Neural crest cell (in vitro differentiated cells): ENCODE measurements around the gene PCDH9. TPM values are rescaled to one million over a fixed set of nuclear protein-coding genes. Genes with fewer than 3 reads are reported as not detected.

Experiments
- DNase-seq: peaks from one replicate; pipeline ENCODE4 v3.0.0; 2021; ENCODE audit warnings: low read depth, mixed read lengths, low spot score
- H3K27ac Mint-ChIP-seq: one replicate; pipeline ENCODE4 v1.8.0; 2021; ENCODE audit warnings: mild to moderate bottlenecking, mixed read lengths; ENCODE audit not compliant: unreplicated experiment
- H3K27me3 Mint-ChIP-seq: 2 replicates; pipeline ENCODE4 v1.8.0; 2021; ENCODE audit warnings: low read depth, mild to moderate bottlenecking, mixed read lengths
- H3K36me3 Mint-ChIP-seq: 2 replicates; pipeline ENCODE4 v1.8.0; 2021; ENCODE audit warnings: low read depth, mild to moderate bottlenecking, mixed read lengths
- H3K4me1 Mint-ChIP-seq: 2 replicates; pipeline ENCODE4 v1.8.0; 2021; ENCODE audit warnings: mixed read lengths
- H3K4me3 Mint-ChIP-seq: one replicate; pipeline ENCODE4 v1.8.0; 2021; ENCODE audit warnings: mild to moderate bottlenecking, mixed read lengths
- H3K9me3 Mint-ChIP-seq: 2 replicates; pipeline ENCODE4 v1.8.0; 2021; ENCODE audit warnings: mixed read lengths
- total RNA-seq: library from RNA; stranded (reverse); gene quantifications from 2 replicates; pipeline ENCODE4 v1.2.1, GENCODE V29; 2021
- TF ChIP-seq, protein P1 (sequence below): fragments of 200-600 bp; sonication (generic); conservative IDR thresholded peaks from 2 replicates; pipeline ENCODE4 v1.5.0; 2021; ENCODE audit warnings: antibody characterized with exemption, mild to moderate bottlenecking

PCDH9 gene
- total RNA-seq, 1 donor from 2014 or later, result 6.3 TPM

- no peaks in the 10 kb centered on the region for H3K4me1 Mint-ChIP-seq
- no peak overlapping the region for H3K27ac Mint-ChIP-seq
- DNase-seq, result no peak
- no peak overlapping the region for H3K4me3 Mint-ChIP-seq
- H3K27me3 Mint-ChIP-seq, result no peaks in the 10 kb centered on the region
- no peaks in the 10 kb centered on the region for H3K36me3 Mint-ChIP-seq
- peaks cover 12% of the 10 kb centered on the region for H3K9me3 Mint-ChIP-seq
- TF ChIP-seq, protein P1, sequence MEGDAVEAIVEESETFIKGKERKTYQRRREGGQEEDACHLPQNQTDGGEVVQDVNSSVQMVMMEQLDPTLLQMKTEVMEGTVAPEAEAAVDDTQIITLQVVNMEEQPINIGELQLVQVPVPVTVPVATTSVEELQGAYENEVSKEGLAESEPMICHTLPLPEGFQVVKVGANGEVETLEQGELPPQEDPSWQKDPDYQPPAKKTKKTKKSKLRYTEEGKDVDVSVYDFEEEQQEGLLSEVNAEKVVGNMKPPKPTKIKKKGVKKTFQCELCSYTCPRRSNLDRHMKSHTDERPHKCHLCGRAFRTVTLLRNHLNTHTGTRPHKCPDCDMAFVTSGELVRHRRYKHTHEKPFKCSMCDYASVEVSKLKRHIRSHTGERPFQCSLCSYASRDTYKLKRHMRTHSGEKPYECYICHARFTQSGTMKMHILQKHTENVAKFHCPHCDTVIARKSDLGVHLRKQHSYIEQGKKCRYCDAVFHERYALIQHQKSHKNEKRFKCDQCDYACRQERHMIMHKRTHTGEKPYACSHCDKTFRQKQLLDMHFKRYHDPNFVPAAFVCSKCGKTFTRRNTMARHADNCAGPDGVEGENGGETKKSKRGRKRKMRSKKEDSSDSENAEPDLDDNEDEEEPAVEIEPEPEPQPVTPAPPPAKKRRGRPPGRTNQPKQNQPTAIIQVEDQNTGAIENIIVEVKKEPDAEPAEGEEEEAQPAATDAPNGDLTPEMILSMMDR, result no peak
Measured at GRCh38 chr13:66483712-66484111, 746.4 kb downstream of the PCDH9 start.

DNA sequence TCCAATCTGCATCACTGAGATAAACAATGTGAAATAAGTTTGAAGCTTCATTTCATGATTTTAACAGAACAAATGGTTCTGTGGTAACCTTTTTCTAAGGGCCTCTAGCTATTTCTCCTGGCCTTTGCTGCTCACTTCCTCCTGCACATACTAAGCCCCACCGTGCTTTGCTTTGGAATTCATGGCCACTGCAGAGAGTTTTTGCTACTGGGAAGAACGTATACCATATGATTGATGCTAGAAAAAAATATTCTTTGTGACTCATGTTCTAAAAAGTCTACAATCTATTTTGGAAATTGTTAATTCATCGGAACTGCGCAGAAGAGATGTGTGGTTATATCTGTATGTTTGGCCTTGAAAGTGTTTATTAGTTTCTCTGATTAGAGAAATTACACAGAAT, 747.3 kb downstream of the PCDH9 start:
- Mint-ChIP-seq H3K27ac (no peak overlapping the region), H3K27me3 (no peaks in the 10 kb centered on the region), H3K36me3 (no peaks in the 10 kb centered on the region), H3K9me3 (peaks cover 12% of the 10 kb centered on the region), H3K4me3 (no peak overlapping the region), H3K4me1 (no peaks in the 10 kb centered on the region)
- TF ChIP-seq, protein P1, result no peak
- no peak for DNase-seq

GRCh38 chr13:66477816-66478215, 752.3 kb downstream of the PCDH9 start:
- H3K36me3 Mint-ChIP-seq, result no peaks in the 10 kb centered on the region
- H3K4me1 Mint-ChIP-seq, result no peaks in the 10 kb centered on the region
- TF ChIP-seq, protein P1, result no peak
- H3K4me3 Mint-ChIP-seq, result no peak overlapping the region
- peaks cover 9% of the 10 kb centered on the region for H3K9me3 Mint-ChIP-seq
- no peak overlapping the region for H3K27ac Mint-ChIP-seq
- H3K27me3 Mint-ChIP-seq, result no peaks in the 10 kb centered on the region
- no peak for DNase-seq

GRCh38 chr13:66475061-66475460, 755.1 kb downstream of the PCDH9 start:
- DNase-seq, result no peak
- Mint-ChIP-seq H3K36me3 (no peaks in the 10 kb centered on the region), H3K4me3 (no peak overlapping the region), H3K9me3 (peaks cover 6% of the 10 kb centered on the region), H3K4me1 (no peaks in the 10 kb centered on the region), H3K27ac (no peak overlapping the region), H3K27me3 (no peaks in the 10 kb centered on the region)
- TF ChIP-seq, protein P1, result no peak

DNA sequence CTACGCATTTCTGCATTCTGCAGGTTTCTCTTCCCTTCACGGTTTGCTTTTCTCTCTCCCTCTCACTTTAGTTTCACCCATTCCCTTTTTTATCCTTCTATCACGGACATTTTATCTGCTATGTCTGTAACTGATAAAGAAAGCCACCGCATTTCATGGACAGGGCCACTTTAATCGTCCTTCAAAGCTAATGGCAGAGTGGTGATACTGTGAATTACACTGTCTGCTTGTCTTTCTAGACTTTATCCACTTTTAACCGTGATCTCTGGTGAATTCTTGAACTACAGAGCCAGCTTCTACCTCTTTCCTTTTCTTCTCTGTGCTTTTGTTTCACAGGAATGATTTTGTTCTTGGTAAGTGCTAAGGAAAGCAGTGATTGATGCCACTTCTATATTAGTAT, 760.4 kb downstream of the PCDH9 start:
- Mint-ChIP-seq H3K36me3 (no peaks in the 10 kb centered on the region), H3K4me1 (no peaks in the 10 kb centered on the region), H3K27ac (peak overlapping the region; percentile 2), H3K27me3 (no peaks in the 10 kb centered on the region), H3K9me3 (no peaks in the 10 kb centered on the region), H3K4me3 (no peak overlapping the region)
- TF ChIP-seq, protein P1, result peak; percentile 22
- DNase-seq, result no peak

GRCh38 chr13:66468656-66469055, 761.5 kb downstream of the PCDH9 start:
- H3K27ac Mint-ChIP-seq, result no peak overlapping the region
- no peak overlapping the region for H3K4me3 Mint-ChIP-seq
- TF ChIP-seq, protein P1, result no peak
- no peaks in the 10 kb centered on the region for H3K4me1 Mint-ChIP-seq
- no peaks in the 10 kb centered on the region for H3K36me3 Mint-ChIP-seq
- H3K9me3 Mint-ChIP-seq, result no peaks in the 10 kb centered on the region
- DNase-seq, result no peak
- H3K27me3 Mint-ChIP-seq, result no peaks in the 10 kb centered on the region
